Lung (tissue), 12 donors: ENCODE data around the gene DUOXA1. TPM values are rescaled to one million over a fixed set of nuclear protein-coding genes. Genes with fewer than 3 reads are reported as not detected.
"Not testable (repeated sequence)": the region's sequence is repeated elsewhere in the genome, so short reads cannot be mapped to it uniquely, and the experiment has no call there.

ENCODE experiments used
- ATAC-seq: fragments of 200-7000 bp; cut with Tn5 transposase; one replicate; pipeline ENCODE4 v1.9.1; 2020; ENCODE audit warnings: moderate number of reproducible peaks; ENCODE audit not compliant: insufficient read depth, low FRiP score
- DNase-seq, 3 donors: peaks; one replicate each; pipeline ENCODE4 v3.0.0-alpha.2; 2013 to 2017
- H3K27ac ChIP-seq, 2 donors: one replicate each; pipeline ENCODE4 v1.5.1; 2013; ENCODE audit warnings: mild to moderate bottlenecking in 2 of 2, moderate library complexity in 2 of 2, control low read depth in 1 of 2, inconsistent platforms in 1 of 2, low read depth in 1 of 2, low read length in 1 of 2
- H3K27me3 ChIP-seq, 3 donors: one replicate each; pipeline ENCODE4 v1.5.1; 2013; ENCODE audit warnings: low read length in 2 of 3; ENCODE audit not compliant: control insufficient read depth in 3 of 3, insufficient read depth in 3 of 3
- H3K36me3 ChIP-seq, 4 donors: one replicate each; pipeline ENCODE4 v1.5.1; 2013; ENCODE audit warnings: low read length in 4 of 4, mild to moderate bottlenecking in 1 of 4, moderate library complexity in 1 of 4; ENCODE audit not compliant: control insufficient read depth in 4 of 4, insufficient read depth in 4 of 4
- H3K4me1 ChIP-seq, 5 donors: one replicate each; pipeline ENCODE4 v1.5.1; 2013; ENCODE audit warnings: low read length in 5 of 5, mild to moderate bottlenecking in 2 of 5, moderate library complexity in 1 of 5; ENCODE audit not compliant: control insufficient read depth in 5 of 5, insufficient read depth in 5 of 5
- H3K4me3 ChIP-seq: one replicate; pipeline ENCODE4 v1.5.1; 2013; ENCODE audit warnings: mild to moderate bottlenecking, control low read depth, moderate library complexity
- H3K9ac ChIP-seq, 2 donors: one replicate each; pipeline ENCODE4 v1.5.1; 2013; ENCODE audit warnings: low read length in 2 of 2, control low read depth in 1 of 2; ENCODE audit not compliant: insufficient read depth in 1 of 2
- H3K9me3 ChIP-seq, 4 donors: one replicate each; pipeline ENCODE4 v1.5.1; 2013; ENCODE audit warnings: low read length in 3 of 4, mild to moderate bottlenecking in 1 of 4, moderate library complexity in 1 of 4; ENCODE audit not compliant: control insufficient read depth in 4 of 4, insufficient read depth in 3 of 4
- CTCF ChIP-seq: IDR thresholded peaks from 2 replicates; pipeline ENCODE4 v1.5.1; 2012; ENCODE audit warnings: mild to moderate bottlenecking; ENCODE audit errors: control extremely low read depth, extremely low read depth
- WGBS, 2 donors: extraction: QIAGEN DNeasy Blood & Tissue Kit; methylation state at CpG; one replicate each; pipeline ENCODE4 v1.1.7; 2013; 5-methylcytosine and 5-hydroxymethylcytosine counted together
- polyA plus RNA-seq, 2 donors: library from polyadenylated mRNA; stranded (reverse); fragments of 200-250 nt; gene quantifications; one replicate each; pipeline ENCODE4 v1.2.1, GENCODE V29; 2013
- total RNA-seq, 2 donors: library from RNA; depleted of rRNA in 1 of 2; stranded (reverse); fragments of >200 nt in 1 of 2; gene quantifications; one replicate each; pipeline ENCODE4 v1.2.1, GENCODE V29; 2014 to 2021
- donor health status: control.
- donor health status: control.
- donor health status: Bipolar disorder and iron deficiency.
- donor health status: healthy.
- donor health status: DM: yes; HTN: yes; CAD: no.

The DUOXA1 gene
- total and polyA plus RNA-seq, 4 donors = 42.6 to 203 (median 108) TPM

DNA sequence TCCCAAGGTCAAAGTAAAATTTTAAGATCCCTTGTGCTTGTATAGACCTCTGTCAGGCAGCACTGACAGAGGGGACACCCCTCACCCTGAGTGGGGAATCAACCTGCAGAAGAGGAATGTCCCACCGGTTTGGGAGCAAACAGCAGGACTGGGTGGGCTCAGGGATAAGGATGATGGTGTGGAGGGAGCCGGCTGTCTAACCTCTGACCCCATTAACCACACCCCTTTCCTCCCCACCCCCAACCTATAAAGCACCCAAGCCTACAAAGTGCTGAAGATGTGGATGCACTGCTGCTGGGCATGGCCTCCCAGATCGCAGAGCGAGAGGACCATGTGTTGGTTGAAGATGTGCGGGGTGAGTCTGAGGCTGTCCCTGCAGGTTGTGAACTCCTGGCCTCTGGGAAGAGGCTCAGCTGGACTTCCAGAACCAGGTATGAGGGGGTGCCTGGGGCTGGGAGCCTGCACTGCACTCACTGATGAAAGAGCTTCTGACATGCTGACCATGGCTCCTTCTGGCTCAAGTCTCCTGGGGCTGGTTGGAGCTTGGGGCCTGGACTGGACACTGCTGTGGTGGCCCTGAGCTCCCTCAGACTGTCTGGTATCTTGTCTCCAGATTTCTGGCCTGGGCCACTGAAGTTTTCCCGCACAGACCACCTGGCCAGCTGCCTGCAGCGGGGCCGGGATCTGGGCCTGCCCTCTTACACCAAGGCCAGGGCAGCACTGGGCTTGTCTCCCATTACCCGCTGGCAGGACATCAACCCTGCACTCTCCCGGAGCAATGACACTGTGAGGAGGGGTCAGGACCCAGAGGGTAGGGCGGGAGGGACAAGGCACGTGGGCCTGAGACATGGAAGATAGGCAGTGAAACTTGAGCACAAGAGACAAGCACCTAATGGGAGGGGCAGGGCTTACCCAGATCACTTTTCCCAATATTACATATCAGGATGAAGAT, 9.4 kb upstream of the DUOXA1 start:
- no peak overlapping the region for H3K4me3 ChIP-seq
- H3K4me1 ChIP-seq = peaks cover 0 to 15% (median 0%) of the 10 kb centered on the region in 5 donors
- H3K36me3 ChIP-seq = peaks cover 0 to 7% (median 0%) of the 10 kb centered on the region in 4 donors
- H3K9ac ChIP-seq = no peak overlapping the region
- ATAC-seq (no peak), DNase-seq (no peak)
- H3K27ac ChIP-seq = peak overlapping the region in 1 of 2 donors; percentile 4
- WGBS, 2 donors = 68 to 80% methylated on average over 12 of the region's 12 CpGs
- peaks cover 0 to 4% (median 0%) of the 10 kb centered on the region in 4 donors for H3K9me3 ChIP-seq
- TF ChIP-seq CTCF = no peak
- peaks cover 0 to 27% (median 24%) of the 10 kb centered on the region in 3 donors for H3K27me3 ChIP-seq

- ATAC-seq (no peak), DNase-seq (no peak)
- H3K9me3 ChIP-seq = peaks cover 0 to 4% (median 0%) of the 10 kb centered on the region in 4 donors
- no peak overlapping the region for H3K9ac ChIP-seq
- 81 to 84% methylated on average over 8 of the region's 8 CpGs for WGBS, 2 donors
- peaks cover 0 to 32% (median 27%) of the 10 kb centered on the region in 3 donors for H3K27me3 ChIP-seq
- no peak for TF ChIP-seq CTCF
- H3K4me1 ChIP-seq = peaks cover 0 to 13% (median 0%) of the 10 kb centered on the region in 5 donors
- peaks cover 0 to 2% (median 0%) of the 10 kb centered on the region in 4 donors for H3K36me3 ChIP-seq
- no peak overlapping the region for H3K4me3 ChIP-seq
- peak overlapping the region in 1 of 2 donors; percentile 20 for H3K27ac ChIP-seq
Measured at GRCh38 chr15:45137703-45138102, 8.0 kb upstream of the DUOXA1 start.

DNA sequence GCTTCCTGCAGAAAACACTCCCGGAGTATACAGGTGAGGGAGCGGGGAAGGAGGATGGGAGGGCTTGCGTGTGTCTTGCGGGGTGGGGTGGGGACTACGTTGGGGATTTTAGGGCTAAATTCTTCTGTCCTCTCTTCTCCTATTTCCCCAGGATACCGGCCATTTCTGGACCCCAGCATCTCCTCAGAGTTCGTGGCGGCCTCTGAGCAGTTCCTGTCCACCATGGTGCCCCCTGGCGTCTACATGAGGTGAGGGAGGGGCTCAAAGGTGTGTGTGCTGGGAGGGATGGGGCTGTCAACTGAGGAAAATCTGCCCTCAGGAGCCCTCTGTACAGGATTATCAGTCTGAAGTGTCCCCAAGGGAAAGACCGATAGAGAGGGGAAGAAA, 6.7 kb upstream of the DUOXA1 start:
- Histone ChIP-seq H3K36me3 (peaks cover 0 to 2% (median 0%) of the 10 kb centered on the region in 4 donors), H3K9me3 (peaks cover 0 to 4% (median 0%) of the 10 kb centered on the region in 4 donors), H3K27me3 (peaks cover 0 to 34% (median 33%) of the 10 kb centered on the region in 3 donors), H3K4me1 (peaks cover 0 to 12% (median 0%) of the 10 kb centered on the region in 5 donors), H3K27ac (no peak overlapping the region), H3K9ac (no peak overlapping the region), H3K4me3 (no peak overlapping the region)
- ATAC-seq (no peak), DNase-seq (no peak)
- no peak for TF ChIP-seq CTCF
- WGBS, 2 donors = 18 to 37% methylated on average over 10 of the region's 10 CpGs

- not testable (repeated sequence) for H3K27ac ChIP-seq, ATAC-seq, H3K9me3 ChIP-seq, H3K4me3 ChIP-seq, H3K36me3 ChIP-seq, DNase-seq, H3K9ac ChIP-seq
- 18 to 31% methylated on average over 9 to 11 of the region's 37 CpGs for WGBS, 2 donors
- peaks cover 0 to 12% (median 0%) of the 10 kb centered on the region in 5 donors for H3K4me1 ChIP-seq
- peaks cover 0 to 37% (median 33%) of the 10 kb centered on the region in 3 donors for H3K27me3 ChIP-seq
Measured at GRCh38 chr15:45135705-45136377, 6.2 kb upstream of the DUOXA1 start.
